ENCODE data around the gene MBNL1. TPM values are rescaled to one million over a fixed set of nuclear protein-coding genes. Genes with fewer than 3 reads are reported as not detected.

The MBNL1 gene
- total RNA-seq, 1 experiment from 2014 or later = 200 TPM

DNA sequence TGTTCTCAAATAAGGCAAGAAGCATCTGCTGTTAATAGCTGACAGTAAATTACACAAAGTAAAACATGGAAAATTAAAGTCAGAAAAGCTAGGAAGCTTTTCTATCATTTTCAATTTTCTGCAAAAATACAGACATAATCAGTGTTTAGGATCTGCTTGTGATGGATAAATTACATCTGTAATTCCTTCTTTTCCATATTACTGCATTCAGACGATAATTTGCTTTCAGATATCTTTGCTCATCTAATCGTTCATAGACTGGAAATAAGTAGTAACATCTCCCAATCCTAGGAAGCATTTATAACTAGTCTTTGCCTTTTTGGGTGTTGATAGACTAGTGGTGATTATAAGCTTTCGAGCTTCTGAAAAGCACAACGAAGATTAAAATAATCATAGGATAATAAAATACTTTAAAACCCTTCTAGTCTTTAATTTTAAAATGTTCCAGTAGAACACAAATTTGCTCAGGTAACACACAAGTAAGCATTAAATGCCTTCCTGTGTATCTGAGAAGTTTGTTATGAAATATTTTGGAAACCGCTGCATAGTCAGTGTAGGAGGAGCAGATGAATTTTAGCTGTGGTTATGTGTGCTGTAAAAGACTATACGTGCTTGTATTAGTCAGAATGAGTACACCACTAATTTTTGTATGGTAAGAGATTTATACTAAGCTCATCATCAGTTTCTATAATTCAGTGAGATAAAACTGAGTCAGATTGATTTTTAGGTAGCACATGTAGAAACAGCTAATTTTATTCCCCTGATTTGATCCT, 41.0 kb downstream of the MBNL1 start:
- Histone ChIP-seq H3K9ac (ENCODE audit: low read length) (no peak overlapping the region), H3K4me3 (replicated peaks in 1 of 2; ENCODE audit: low read depth in 1 of 2, low read length in 2 of 2) (no peak overlapping the region), H4K20me1 (ENCODE audit: insufficient read depth) (peaks cover 10% of the 10 kb centered on the region), H3K79me2 (ENCODE audit: insufficient read depth, low read length) (peaks cover 99% of the 10 kb centered on the region), H3K4me1 (ENCODE audit: control insufficient read depth in 1 of 2, insufficient read depth in 2 of 2, low read length in 2 of 2) (peaks cover 54 to 62% of the 10 kb centered on the region in 2 experiments), H3K9me3 (ENCODE audit: control insufficient read depth in 1 of 2, insufficient read depth in 1 of 2, low read depth in 1 of 2, low read length in 2 of 2) (no peaks in the 10 kb centered on the region), H2AFZ (ENCODE audit: low read depth, low read length, poor library complexity, severe bottlenecking) (no peak overlapping the region), H3K27ac (ENCODE audit: low read depth, low read length) (no peak overlapping the region; the same call in 1 of the 2 replicates), H3K9me2 (ENCODE audit: insufficient read depth) (no peaks in the 10 kb centered on the region), H3K36me3 (ENCODE audit: control insufficient read depth in 1 of 2, insufficient read depth in 2 of 2, low read length in 2 of 2) (no peaks in the 10 kb centered on the region), H3K4me2 (ENCODE audit: low read length) (no peak overlapping the region), H3K27me3 (ENCODE audit: insufficient read depth, low read length) (no peaks in the 10 kb centered on the region)
- RAD21 ChIA-PET (ENCODE audit: low non-redundant PET in 1 of 2, low total read pairs in 2 of 2, uncharacterized antibody in 2 of 2, unreplicated experiment in 2 of 2) = interaction anchor here in 1 of 2 experiments (0.5 kb wide), 1 partner anchor 40 kb away, joined by 3 read pairs; no protein-coding TSS in a partner anchor
- ATAC-seq = no peak
- POLR2A ChIA-PET = interaction anchor here (0.7 kb wide), 1 partner anchor 42 kb away, joined by 3 read pairs; no protein-coding TSS in a partner anchor
- intact Hi-C loops (cut with micrococcal nuclease) = no loop called here
- CTCF ChIA-PET = no interaction called here
- BruUV-seq (replicated peaks) = no TSS peak
- DNase-seq (ENCODE audit: low read depth, low spot score) = no peak
- TF ChIP-seq SP1 (IDR thresholded peaks at IDR 0.05; ENCODE audit: low read depth) (no peak), POLR2A (IDR thresholded peaks at IDR 0.05; ENCODE audit: borderline replicate concordance, extremely low read depth, insufficient read depth, insufficient read length) (no peak), ZFX (IDR thresholded peaks at IDR 0.05) (no peak), CBX3 (IDR thresholded peaks at IDR 0.05; ENCODE audit: low read depth) (no peak), RAD21 (IDR thresholded peaks at IDR 0.05; ENCODE audit: low read depth) (no peak), EZH2 (IDR thresholded peaks at IDR 0.05) (no peak), SIN3A (IDR thresholded peaks at IDR 0.05; ENCODE audit: low read depth) (no peak), SRF (IDR thresholded peaks at IDR 0.05; ENCODE audit: low read depth) (no peak), ZNF274 (IDR thresholded peaks at IDR 0.05; ENCODE audit: low read depth, low read length) (no peak), CEBPB (IDR thresholded peaks at IDR 0.05; ENCODE audit: low read depth) (no peak)
- TF ChIP-seq, protein P1, sequence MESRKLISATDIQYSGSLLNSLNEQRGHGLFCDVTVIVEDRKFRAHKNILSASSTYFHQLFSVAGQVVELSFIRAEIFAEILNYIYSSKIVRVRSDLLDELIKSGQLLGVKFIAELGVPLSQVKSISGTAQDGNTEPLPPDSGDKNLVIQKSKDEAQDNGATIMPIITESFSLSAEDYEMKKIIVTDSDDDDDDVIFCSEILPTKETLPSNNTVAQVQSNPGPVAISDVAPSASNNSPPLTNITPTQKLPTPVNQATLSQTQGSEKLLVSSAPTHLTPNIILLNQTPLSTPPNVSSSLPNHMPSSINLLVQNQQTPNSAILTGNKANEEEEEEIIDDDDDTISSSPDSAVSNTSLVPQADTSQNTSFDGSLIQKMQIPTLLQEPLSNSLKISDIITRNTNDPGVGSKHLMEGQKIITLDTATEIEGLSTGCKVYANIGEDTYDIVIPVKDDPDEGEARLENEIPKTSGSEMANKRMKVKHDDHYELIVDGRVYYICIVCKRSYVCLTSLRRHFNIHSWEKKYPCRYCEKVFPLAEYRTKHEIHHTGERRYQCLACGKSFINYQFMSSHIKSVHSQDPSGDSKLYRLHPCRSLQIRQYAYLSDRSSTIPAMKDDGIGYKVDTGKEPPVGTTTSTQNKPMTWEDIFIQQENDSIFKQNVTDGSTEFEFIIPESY (IDR thresholded peaks at IDR 0.05; ENCODE audit: extremely low read depth, insufficient replicate concordance, low read length) = no peak
- TF ChIP-seq, protein P2, sequence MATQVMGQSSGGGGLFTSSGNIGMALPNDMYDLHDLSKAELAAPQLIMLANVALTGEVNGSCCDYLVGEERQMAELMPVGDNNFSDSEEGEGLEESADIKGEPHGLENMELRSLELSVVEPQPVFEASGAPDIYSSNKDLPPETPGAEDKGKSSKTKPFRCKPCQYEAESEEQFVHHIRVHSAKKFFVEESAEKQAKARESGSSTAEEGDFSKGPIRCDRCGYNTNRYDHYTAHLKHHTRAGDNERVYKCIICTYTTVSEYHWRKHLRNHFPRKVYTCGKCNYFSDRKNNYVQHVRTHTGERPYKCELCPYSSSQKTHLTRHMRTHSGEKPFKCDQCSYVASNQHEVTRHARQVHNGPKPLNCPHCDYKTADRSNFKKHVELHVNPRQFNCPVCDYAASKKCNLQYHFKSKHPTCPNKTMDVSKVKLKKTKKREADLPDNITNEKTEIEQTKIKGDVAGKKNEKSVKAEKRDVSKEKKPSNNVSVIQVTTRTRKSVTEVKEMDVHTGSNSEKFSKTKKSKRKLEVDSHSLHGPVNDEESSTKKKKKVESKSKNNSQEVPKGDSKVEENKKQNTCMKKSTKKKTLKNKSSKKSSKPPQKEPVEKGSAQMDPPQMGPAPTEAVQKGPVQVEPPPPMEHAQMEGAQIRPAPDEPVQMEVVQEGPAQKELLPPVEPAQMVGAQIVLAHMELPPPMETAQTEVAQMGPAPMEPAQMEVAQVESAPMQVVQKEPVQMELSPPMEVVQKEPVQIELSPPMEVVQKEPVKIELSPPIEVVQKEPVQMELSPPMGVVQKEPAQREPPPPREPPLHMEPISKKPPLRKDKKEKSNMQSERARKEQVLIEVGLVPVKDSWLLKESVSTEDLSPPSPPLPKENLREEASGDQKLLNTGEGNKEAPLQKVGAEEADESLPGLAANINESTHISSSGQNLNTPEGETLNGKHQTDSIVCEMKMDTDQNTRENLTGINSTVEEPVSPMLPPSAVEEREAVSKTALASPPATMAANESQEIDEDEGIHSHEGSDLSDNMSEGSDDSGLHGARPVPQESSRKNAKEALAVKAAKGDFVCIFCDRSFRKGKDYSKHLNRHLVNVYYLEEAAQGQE (IDR thresholded peaks at IDR 0.05; ENCODE audit: low read depth) = no peak
